Thyroid gland (tissue), 4 donors: ENCODE results near the gene SENP7.

Experiments used
- POLR2A ChIP-seq, 2 donors: fragments of 450-650 bp; IDR thresholded peaks; one replicate each; pipeline ENCODE4 v1.6.1; 2017; ENCODE audit warnings: antibody characterized with exemption in 2 of 2, mild to moderate bottlenecking in 2 of 2, moderate library complexity in 1 of 2
- TF ChIP-seq, protein P1 (sequence below), 6 experiments: fragments of 200-600 bp in 3 of 6; fragments of 450-650 bp in 3 of 6; sonication (generic) in 3 of 6; IDR thresholded peaks; one replicate each; pipeline ENCODE4 v1.5.1; 2016 to 2019; ENCODE audit warnings: antibody characterized with exemption in 6 of 6, mild to moderate bottlenecking in 2 of 6, inconsistent platforms in 1 of 6, moderate library complexity in 1 of 6

DNA sequence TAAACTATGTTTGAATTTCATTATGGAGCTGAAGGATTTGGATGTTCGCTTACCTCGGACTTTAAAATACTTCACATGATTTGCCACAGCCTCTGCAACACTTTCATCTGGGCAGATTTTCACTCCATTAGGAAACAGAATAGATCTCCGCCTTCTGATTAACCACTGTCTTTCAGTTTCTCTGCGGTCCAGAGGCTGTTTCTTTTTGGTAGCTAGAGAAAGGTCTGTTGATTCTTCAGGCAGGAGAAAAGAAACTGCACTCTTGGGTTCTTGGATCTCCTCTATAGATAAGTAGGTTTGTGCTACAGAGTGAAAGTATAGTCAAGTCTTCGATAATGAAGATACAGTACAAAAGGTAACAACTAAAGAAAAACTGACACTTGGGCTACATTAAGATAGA, 193.5 kb downstream of the SENP7 start:
- no peak for TF ChIP-seq POLR2A (IDR thresholded peaks at IDR 0.05)
- TF ChIP-seq, protein P1, sequence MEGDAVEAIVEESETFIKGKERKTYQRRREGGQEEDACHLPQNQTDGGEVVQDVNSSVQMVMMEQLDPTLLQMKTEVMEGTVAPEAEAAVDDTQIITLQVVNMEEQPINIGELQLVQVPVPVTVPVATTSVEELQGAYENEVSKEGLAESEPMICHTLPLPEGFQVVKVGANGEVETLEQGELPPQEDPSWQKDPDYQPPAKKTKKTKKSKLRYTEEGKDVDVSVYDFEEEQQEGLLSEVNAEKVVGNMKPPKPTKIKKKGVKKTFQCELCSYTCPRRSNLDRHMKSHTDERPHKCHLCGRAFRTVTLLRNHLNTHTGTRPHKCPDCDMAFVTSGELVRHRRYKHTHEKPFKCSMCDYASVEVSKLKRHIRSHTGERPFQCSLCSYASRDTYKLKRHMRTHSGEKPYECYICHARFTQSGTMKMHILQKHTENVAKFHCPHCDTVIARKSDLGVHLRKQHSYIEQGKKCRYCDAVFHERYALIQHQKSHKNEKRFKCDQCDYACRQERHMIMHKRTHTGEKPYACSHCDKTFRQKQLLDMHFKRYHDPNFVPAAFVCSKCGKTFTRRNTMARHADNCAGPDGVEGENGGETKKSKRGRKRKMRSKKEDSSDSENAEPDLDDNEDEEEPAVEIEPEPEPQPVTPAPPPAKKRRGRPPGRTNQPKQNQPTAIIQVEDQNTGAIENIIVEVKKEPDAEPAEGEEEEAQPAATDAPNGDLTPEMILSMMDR (IDR thresholded peaks at IDR 0.05) = no peak
